Gastroesophageal sphincter (tissue), 3 donors: Measurements from ENCODE around the gene BARHL1.
"Not testable (repeated sequence)": the region's sequence is repeated elsewhere in the genome, so short reads cannot be mapped to it uniquely, and the experiment has no call there.

Experiments used
- POLR2A ChIP-seq, 2 donors: fragments of 450-650 bp; IDR thresholded peaks; one replicate each; pipeline ENCODE4 v1.6.1; 2017; ENCODE audit warnings: antibody characterized with exemption in 2 of 2, mild to moderate bottlenecking in 2 of 2, moderate library complexity in 1 of 2
- TF ChIP-seq, protein P1 (sequence below), 4 experiments: fragments of 200-600 bp in 2 of 4; fragments of 450-650 bp in 2 of 4; sonication (generic) in 1 of 4; IDR thresholded peaks; one replicate each; pipeline ENCODE4 v1.5.1; 2017 to 2019; ENCODE audit warnings: antibody characterized with exemption in 4 of 4, mild to moderate bottlenecking in 2 of 4, moderate library complexity in 2 of 4

DNA sequence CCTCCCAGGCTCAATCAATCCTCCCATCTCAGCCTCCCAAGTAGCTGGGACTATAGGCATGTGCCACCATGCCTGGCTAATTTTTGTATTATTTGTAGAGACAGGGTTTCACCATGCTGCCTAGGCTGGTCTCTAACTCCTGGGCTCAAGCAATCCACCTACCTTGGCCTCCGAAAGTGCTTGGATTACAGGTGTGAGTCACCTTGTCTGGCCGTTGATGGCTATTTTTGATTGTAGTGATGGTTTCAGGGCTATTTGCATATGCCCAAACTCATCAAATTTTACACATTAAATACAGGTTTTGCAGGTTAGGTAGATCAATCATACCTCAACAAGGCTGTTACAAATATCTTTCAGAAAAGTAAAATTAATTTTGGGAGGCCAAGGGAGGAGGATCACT lies 13.6 kb upstream of the BARHL1 start:
- TF ChIP-seq, protein P1, sequence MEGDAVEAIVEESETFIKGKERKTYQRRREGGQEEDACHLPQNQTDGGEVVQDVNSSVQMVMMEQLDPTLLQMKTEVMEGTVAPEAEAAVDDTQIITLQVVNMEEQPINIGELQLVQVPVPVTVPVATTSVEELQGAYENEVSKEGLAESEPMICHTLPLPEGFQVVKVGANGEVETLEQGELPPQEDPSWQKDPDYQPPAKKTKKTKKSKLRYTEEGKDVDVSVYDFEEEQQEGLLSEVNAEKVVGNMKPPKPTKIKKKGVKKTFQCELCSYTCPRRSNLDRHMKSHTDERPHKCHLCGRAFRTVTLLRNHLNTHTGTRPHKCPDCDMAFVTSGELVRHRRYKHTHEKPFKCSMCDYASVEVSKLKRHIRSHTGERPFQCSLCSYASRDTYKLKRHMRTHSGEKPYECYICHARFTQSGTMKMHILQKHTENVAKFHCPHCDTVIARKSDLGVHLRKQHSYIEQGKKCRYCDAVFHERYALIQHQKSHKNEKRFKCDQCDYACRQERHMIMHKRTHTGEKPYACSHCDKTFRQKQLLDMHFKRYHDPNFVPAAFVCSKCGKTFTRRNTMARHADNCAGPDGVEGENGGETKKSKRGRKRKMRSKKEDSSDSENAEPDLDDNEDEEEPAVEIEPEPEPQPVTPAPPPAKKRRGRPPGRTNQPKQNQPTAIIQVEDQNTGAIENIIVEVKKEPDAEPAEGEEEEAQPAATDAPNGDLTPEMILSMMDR (IDR thresholded peaks at IDR 0.05): not testable (repeated sequence)
- not testable (repeated sequence) for TF ChIP-seq POLR2A (IDR thresholded peaks at IDR 0.05)
